Stimulated activated CD4-positive, alpha-beta T cell treated with anti-CD3 and anti-CD28 coated beads, Interleukin-2, amount 100 ng/mL, for 4 hours (primary cell): Measurements from ENCODE around the gene MAGEA2B.
"Not testable (repeated sequence)": the region's sequence is repeated elsewhere in the genome, so short reads cannot be mapped to it uniquely, and the experiment has no call there.

Experiments used
- DNase-seq: peaks from one replicate; pipeline ENCODE4 v3.0.0-alpha.2; 2020; ENCODE audit warnings: low read depth

MAGEA2B gene

DNA sequence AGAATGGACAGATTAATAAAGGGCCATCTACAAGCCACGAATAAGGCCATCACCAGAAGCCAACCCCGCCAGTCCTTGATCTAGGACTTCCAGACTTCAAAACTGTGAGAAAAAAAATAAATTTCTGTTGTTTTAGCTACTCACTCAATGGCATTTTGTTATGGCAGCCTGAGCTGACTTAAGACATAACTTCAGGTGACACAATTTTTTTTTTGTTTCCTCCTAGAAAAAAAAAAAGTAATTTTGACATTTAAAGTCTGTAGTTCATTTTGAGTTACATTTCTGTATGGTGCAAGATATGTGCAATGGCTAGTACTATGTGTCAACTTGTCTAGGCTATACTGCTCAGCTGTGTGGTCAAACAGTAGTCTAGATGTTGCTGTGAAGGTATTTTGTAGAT is 44.5 kb downstream of the MAGEA2B start, which contains the start of gene CSAG3:
TSS of gene CSAG3 (plus strand) at position 301 of the 400 bp plus-strand sequence.
- DNase-seq, result not testable (repeated sequence)

DNA sequence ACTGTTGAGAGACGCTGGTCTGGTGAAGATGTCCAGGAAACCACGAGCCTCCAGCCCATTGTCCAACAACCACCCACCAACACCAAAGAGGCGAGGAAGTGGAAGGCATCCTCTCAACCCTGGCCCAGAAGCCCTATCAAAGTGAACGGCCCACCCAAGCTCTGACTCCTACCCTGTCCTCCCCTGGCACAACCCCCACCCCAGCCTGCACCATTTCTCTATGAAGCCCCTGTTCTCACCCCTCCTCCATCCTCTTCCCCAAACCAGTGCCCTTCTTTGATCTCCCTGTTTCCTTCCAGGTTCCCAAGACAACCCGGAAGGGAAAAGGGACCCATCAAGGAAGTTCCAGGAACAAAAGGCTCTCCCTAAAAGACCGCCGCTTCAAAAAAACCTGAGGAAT is 45.1 kb downstream of the MAGEA2B start:
- not testable (repeated sequence) for DNase-seq

DNA sequence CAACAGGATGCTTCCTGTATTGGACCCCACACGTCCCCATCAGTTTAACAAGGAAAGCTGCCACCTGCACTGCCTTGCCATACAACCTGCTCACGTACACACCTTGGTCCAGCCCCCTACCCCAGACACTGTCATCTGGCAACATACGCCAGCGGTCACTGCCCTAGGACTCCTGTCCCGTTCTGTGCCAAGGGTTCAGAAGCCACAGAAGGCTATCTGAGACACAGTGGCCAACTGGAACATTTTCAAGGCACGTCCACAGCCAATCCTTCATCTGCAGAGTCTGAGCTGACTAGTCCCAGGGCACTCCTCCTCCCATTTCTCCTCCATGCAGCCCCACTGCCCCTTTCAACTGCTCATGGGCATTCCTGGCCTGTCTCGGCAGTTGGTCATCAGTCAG is 47.2 kb downstream of the MAGEA2B start:
- not testable (repeated sequence) for DNase-seq

DNA sequence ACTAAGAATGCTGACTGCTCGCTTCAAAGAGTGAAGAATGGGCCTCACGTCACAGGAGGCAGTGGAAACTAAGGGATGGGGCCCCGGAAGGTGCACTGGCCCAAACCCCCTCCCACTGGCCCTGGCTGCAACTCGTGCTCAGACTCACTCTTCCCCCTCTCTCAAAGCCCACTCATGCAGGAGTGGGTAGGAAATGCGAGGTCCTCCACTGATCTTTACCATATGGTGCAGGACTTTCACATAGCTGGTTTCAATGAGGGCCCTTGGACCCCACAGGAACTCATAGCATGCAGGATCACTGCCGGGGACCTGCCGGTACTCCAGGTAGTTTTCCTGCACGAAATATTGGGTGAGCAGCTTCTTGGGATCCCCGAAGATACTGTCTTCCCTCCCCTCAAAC is 52.1 kb downstream of the MAGEA2B start:
- not testable (repeated sequence) for DNase-seq
